GM21576 (cell line): ENCODE data around the gene LRP5.
A peak's percentile ranks its signal among the peaks of the same experiment; 100 is the strongest.

ENCODE experiments used
- ATAC-seq: cut with Tn5 transposase; IDR thresholded peaks from one replicate; pipeline ENCODE4 v1.9.1; 2021; ENCODE audit warnings: mild to moderate bottlenecking, moderate library complexity; ENCODE audit not compliant: unreplicated experiment

The LRP5 gene

DNA sequence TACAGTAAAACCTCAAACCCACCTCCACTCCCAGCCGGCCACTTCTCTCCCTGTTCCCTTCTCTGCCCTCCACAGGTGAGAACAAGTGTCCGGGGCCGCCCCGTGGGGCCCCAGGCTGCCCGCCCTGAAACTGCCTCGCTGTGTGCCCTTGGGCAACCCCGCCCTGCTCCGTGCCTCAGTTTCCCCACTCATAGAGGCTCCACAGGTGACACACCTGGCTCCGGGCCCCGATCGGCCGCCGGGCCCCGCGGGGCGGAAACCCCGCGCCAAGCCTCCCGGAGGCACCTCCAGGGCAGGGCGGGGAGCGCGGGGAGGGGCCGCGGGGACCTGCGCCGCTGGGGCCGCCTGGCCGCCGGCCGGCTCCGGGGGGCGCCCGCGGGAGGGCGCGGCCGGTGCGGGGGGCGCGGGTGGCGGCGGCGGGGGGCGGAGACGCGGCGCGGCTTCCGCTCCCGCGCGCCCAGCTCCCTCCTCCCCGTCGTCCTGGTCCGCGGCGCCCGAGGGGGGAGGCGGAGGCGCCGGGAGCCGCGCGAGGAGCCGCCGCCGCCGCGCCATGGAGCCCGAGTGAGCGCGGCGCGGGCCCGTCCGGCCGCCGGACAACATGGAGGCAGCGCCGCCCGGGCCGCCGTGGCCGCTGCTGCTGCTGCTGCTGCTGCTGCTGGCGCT lies at the start of gene LRP5:
LRP5 (plus strand) TSS at position 475 of the 663 bp plus-strand sequence; CDS start at position 599, 124 bp downstream.
- no peak for ATAC-seq

DNA sequence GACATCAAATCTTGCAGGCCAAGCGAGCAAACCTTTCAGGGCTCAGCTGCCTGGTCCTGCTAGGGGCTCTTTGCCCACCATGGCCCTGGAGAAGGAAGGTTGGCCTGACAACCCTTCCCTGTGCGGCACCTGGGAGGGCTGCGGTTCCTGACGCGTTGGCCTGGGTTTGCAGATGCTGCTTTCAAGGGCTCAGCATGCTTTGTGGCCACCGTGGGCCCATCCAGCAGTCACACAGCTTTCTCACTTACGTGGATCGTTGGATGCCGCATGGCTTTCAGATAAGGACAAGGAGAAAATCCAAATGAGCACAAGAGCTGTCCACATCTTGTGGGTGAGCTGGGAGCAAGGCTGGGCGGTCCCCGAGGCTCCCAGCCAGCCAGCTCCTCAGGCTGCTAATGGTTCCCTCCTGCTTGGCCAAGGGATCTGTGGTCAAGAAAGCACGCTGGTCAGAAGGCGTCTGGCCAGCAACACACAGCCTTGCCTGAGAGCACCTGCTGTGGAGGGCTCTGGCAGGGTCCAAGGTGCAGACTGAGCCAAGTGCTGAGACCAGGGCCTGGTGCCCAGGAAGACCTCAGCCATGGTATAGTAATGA lies 48.9 kb upstream of the LRP5 start:
- no peak for ATAC-seq

- ATAC-seq, result no peak
Measured at GRCh38 chr11:68264244-68264643, 48.1 kb upstream of the LRP5 start.

DNA sequence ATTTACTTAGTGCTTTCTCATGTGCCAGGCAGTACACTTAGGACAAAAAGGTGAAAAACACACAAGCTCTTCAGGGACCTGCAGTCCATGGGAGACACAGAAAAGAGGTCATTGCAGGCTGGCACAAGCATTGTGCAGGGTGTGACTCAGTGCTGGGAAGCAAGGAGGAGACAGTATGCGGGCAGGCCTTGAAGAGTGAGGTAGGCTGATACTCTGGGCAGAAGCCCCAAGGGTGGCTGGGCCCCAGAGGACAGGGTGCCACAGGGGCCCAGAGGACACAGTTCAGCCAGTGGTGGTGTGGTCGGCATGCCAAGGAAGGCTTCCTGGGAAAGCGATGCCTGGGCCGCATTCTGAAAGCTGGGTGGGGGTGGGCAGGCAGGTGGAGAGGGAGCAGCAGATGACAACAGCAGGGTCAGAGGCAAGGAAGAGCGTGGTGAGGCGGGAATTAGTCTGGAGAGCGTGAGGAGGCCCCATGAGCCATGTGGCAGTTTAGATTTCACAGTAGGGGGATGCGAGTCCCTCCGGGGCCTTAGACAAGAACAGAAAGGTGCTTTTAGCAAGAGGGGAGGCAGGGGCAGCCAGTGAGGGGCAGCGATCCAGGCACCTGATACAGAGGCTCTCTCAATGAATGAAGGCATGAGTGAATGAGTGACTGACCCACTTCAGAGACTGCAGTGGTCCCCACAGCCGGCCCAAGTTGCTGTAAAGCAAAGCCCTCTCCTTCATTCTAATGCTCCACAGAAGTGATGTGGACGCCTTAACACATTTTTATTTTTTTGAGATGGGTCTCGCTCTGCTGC lies 47.5 kb upstream of the LRP5 start:
- ATAC-seq, result no peak

- peak; percentile 61 for ATAC-seq
Measured at GRCh38 chr11:68266121-68266891, 46.1 kb upstream of the LRP5 start.

DNA sequence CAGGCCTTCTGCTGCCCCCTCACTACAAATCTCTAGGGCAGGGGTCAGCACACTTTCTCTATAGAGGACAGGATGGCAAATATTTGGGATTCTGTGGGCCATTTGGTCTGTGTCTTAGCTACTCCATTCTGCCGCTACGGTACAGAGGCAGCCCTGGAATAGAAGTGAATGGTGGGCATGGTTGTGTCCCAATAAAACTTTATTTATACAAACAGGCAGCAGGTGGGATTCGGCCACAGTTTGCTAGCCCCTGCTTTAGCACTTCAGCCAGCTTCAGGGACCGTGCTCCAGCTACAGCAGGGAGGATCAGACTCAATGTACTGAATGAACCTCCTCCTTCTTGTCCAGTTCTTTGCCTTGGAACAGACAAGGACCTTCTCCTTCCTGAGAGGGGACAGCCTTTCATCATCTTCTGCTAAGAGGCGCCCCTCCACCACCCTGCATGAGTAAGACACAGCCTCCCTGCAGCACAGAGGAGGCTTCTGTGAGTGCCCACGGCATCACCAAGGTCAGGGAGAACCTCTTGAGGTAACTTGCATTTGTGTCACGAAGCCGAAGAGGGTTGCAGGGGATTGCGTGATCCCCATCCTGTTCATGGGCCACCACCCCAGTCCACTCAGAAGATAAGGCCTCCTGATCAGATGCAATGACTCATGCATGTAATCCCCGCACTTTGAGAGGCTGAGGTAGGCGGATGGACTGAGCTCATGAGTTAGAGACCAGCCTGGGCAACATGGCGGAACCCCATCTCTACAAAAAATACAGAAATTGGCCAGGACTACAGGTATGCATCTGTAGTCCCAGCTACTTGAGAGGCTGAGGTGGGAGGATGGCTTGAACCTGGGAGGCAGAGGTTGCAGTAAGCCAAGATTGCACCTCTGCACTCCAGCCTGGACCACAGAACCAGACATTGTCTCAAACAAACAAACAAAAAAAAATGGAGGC lies 45.2 kb upstream of the LRP5 start:
- no peak for ATAC-seq

- no peak for ATAC-seq
Measured at GRCh38 chr11:68267881-68268240, 44.5 kb upstream of the LRP5 start.

GRCh38 chr11:68269414-68270081 lies 42.8 kb upstream of the LRP5 start:
- ATAC-seq, result no peak

DNA sequence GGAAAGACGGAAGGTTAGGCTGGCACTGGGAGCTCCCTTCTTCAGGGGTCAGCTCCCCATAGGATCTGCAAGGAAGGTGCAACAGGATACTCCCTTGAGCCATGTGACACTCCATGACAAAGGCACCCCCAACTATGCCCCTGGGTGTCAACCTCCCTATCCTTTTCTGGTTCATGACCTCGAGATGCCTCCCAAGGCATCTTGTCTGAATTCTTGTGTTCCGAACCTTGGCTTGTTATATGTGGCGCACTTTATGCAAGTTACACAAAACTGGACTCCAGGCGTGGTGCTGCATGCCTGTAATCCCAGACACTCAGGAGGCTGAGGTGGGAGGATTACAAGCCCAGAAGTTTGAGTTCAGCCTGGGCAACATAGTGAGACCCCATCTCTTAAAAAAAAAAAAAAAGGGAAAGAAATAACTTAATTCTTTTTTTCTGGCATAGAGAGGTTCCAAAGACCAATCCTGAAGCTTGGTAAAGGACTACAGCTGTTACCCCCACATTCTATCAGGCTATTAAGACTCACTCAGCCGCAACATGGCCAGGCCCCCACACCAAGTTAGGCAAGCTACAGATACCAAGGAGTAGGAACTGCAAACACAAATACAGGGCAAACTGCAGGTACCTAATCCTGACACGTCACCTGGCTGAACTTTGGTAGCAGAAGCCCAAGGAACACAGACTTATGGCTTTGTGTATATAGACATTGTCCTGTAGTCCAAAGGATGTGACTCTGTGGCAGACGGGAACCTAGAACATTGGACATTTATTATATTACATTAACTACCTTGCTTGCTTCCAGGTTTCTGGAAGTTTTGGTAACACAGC lies 42.0 kb upstream of the LRP5 start:
- ATAC-seq, result no peak

- ATAC-seq, result peak; percentile 15
Measured at GRCh38 chr11:68271023-68271780, 41.2 kb upstream of the LRP5 start.

- peak; percentile 67 for ATAC-seq
Measured at GRCh38 chr11:68271781-68272608, 40.4 kb upstream of the LRP5 start, which contains the start of gene C11orf24. Gene C11orf24, minus strand, starts transcription at chr11:68271973. Its CDS starts 8,206 bp downstream, at chr11:68263767.

DNA sequence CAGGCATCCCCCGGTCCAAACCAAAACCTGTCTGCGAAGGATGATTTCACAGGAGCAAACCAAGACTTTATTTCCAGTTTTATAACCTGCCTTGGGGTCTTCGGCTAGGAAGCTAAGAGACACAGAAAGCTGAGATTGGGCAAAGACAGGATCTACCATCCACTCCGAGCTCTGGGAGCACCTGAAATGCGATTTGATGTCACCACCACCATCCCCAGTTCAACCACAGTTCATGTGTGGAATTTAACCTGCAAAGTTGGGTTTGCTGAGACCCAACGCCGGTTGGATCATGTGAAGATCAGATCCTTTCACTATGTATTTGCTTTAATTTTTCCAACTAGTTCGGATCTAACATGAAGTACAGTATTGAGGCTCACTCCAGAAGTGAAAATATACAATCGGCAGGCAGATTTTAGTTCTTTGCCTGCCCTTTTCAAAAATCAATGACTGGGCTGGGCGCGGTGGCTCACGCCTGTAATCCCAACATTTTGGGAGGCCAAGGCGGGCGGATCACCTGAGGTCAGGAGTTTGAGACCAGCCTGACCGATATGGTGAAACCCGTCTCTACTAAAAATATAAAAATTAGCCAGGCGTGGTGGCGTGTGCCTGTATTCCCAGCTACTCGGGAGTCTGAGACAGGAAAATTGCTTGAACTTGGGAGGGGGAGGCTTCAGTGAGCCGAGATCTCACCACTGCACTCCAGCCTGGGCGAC lies 39.2 kb upstream of the LRP5 start:
- ATAC-seq, result no peak

- ATAC-seq, result no peak
Measured at GRCh38 chr11:68274306-68274705, 38.1 kb upstream of the LRP5 start.

DNA sequence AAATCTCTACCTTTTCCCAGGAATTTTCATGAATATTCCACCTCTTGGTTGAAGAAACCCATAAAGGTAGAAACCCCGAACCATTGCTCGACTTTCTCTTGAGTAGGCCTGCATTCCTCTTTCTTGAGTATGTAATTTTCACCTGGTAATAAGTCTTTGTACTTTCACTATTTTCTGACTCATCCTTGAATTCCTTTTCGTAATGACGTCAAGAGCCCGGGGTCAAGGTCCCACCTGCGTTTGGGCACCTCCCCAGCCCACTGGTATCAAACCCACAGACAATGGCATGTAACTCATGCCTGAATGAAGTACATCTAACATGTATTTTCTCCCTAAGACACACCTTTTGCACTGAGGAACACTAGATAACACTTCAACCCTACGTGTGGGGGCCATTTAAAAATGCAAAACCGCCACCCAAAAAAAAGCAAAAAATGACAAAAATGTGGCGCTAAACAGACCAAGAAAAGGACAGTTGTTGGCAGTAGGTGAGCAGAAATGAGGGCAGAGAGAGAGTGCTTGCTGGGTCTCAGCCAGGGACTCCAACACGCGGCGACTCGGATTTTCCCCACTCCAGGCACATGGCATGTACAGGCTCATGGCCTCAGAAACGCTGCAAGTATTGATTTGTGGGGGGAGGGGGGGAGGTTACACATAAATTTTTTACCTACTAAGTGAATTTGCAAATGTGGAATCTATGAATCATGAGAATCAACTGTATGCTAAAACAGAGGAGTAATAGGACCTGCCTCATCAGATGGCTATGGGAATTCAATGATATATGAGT lies 36.5 kb upstream of the LRP5 start:
- no peak for ATAC-seq

- ATAC-seq, result no peak
Measured at GRCh38 chr11:68276861-68277260, 35.5 kb upstream of the LRP5 start.

DNA sequence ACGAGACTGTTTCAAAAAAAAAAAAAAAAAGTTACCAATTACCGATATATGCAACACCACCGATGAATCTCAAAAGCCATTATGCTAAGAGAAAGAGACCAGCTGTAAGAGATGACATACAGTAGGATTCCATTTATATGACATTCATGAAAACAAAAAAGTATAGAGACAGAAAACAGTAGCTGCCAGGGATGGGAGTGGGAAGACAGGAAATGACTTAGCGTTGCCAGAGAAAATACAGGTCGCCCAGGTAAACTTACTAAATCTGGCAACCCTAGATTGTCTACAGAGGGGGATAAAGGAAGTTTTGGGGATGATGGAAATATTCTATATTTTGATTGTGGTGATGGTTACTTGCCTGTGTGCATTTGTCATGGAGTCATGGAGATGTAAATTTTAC lies 32.7 kb upstream of the LRP5 start:
- no peak for ATAC-seq
